ENCODE measurements around the gene TTC16. TPM values are rescaled to one million over a fixed set of nuclear protein-coding genes. Genes with fewer than 3 reads are reported as not detected.

Gene TTC16
- total RNA-seq, 4 donors from 2014 or later = 0.16 to 0.21 TPM; not detected in 2

GRCh38 chr9:127738666-127739065, 22.8 kb downstream of the TTC16 start:
- 90% methylated on average over 11 of the region's 13 CpGs for WGBS
- DNase-seq (ENCODE audit: low spot score in 2 of 2) = no peak
- H3K36me3 ChIP-seq = peaks cover 4% of the 10 kb centered on the region
- H3K4me3 ChIP-seq = no peak overlapping the region
- H3K27me3 ChIP-seq = no peaks in the 10 kb centered on the region
- no peak overlapping the region for H3K27ac ChIP-seq
- H3K4me1 ChIP-seq = peaks cover 51% of the 10 kb centered on the region
- TF ChIP-seq CTCF (IDR thresholded peaks at IDR 0.05) = no peak
- H3K9me3 ChIP-seq = no peaks in the 10 kb centered on the region

DNA sequence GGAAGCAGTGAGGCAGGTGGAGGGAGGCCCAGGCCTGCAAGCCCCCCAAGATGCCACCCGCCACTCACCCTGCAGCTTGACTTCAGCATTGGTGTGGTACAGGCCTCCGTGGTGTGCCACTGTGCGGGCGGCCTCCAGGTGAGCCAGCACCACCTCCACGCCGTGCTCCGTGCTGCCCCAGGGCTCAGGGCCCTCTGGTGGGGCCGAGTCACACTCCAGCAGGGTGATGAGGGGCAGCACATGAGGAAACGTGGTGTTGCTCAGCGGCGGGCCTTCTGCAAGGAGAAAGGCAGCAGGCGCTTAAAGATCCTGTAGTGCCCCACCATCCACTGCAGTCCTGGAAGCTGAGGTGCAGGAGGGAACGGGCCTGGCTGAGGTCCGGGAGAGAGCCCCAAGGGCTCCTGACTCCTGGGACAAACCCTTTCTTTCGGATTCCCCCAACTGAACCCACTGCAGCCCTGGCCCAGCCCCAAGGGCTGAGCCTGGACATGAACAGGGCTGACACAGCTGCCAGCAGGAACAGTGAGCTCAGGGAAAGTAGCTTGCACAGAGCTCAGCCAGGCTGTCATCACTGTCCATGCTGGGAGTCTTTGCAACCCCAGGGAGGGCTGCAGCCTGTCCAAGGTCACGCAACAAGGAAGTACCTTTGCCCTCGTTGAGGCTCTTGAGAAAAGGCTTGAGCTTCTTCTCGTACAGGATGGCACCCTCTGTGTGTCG, 23.9 kb downstream of the TTC16 start:
- Histone ChIP-seq H3K27me3 (no peaks in the 10 kb centered on the region), H3K4me3 (no peak overlapping the region), H3K4me1 (peaks cover 45% of the 10 kb centered on the region), H3K9me3 (no peaks in the 10 kb centered on the region), H3K36me3 (peaks cover 8% of the 10 kb centered on the region), H3K27ac (peak overlapping the region; percentile 84)
- no peak for TF ChIP-seq POLR2AphosphoS5 (IDR thresholded peaks at IDR 0.05)
- no peak for TF ChIP-seq CTCF (IDR thresholded peaks at IDR 0.05)
- no peak for TF ChIP-seq POLR2A (IDR thresholded peaks at IDR 0.05)
- TF ChIP-seq EP300 (IDR thresholded peaks at IDR 0.05) = no peak
- WGBS = 72% methylated on average over 12 of the region's 19 CpGs
- DNase-seq (ENCODE audit: low spot score in 2 of 2) = no peak

DNA sequence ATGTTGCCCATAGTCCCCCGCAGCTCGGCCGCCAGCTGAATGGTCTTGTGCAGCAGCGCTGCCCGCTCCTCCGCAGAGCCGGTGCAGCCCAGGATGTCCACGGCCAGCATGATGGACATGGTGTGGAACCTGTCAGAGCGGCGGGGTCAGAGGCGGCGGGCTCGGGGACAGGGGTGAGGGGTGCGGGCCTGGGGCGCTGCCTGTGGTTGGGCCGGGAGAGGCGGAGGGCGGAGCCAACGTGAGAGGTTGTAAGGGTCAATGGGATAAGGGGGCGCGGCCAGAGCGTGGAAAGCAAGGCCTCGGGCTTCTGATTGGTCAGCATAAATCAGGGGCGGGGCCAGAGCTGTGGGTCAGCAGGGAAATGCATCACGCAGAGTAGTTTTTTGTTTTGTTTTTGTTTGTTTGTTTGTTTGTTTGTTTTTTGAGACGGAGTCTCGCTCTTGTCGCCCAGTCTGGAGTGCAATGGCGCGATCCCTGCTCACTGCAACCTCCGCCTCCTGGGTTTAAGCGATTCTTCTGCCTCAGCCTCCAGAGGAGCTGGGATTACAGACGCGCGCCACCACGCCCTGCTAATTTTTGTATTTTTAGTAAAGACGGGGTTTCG, 26.1 kb downstream of the TTC16 start:
- peak overlapping the region; percentile 84 for H3K27ac ChIP-seq
- H3K27me3 ChIP-seq = no peaks in the 10 kb centered on the region
- H3K36me3 ChIP-seq = peaks cover 9% of the 10 kb centered on the region
- TF ChIP-seq CTCF (IDR thresholded peaks at IDR 0.05) = no peak
- TF ChIP-seq POLR2A (IDR thresholded peaks at IDR 0.05) = no peak
- TF ChIP-seq EP300 (IDR thresholded peaks at IDR 0.05) = no peak
- no peak for TF ChIP-seq POLR2AphosphoS5 (IDR thresholded peaks at IDR 0.05)
- peak overlapping the region; percentile 26 for H3K4me3 ChIP-seq
- 77% methylated on average over 34 of the region's 38 CpGs for WGBS
- peaks cover 39% of the 10 kb centered on the region for H3K4me1 ChIP-seq
- H3K9me3 ChIP-seq = no peaks in the 10 kb centered on the region
- DNase-seq (ENCODE audit: low spot score in 2 of 2) = peak in 1 of 2 donors; percentile 87

- peak overlapping the region; percentile 84 for H3K27ac ChIP-seq
- H3K4me1 ChIP-seq = peaks cover 39% of the 10 kb centered on the region
- no peaks in the 10 kb centered on the region for H3K27me3 ChIP-seq
- H3K4me3 ChIP-seq = peak overlapping the region; percentile 26
- TF ChIP-seq EP300 (IDR thresholded peaks at IDR 0.05) (no peak), CTCF (IDR thresholded peaks at IDR 0.05) (no peak), POLR2AphosphoS5 (IDR thresholded peaks at IDR 0.05) (no peak), POLR2A (IDR thresholded peaks at IDR 0.05) (no peak)
- peak in 1 of 2 donors; percentile 86 for DNase-seq (ENCODE audit: low spot score in 2 of 2)
- peaks cover 9% of the 10 kb centered on the region for H3K36me3 ChIP-seq
- H3K9me3 ChIP-seq = no peaks in the 10 kb centered on the region
- 75% methylated on average over 29 of the region's 33 CpGs for WGBS
These were observed 26.7 kb downstream of the TTC16 start for GRCh38 chr9:127742435-127743088.

Data from suprapubic skin (tissue), 4 donors.